GM19328 (cell line): ENCODE results near the gene ADAMTS15.

Experiments
- ATAC-seq: cut with Tn5 transposase; IDR thresholded peaks from one replicate; pipeline ENCODE4 v1.9.1; 2021; ENCODE audit warnings: mild to moderate bottlenecking, moderate library complexity; ENCODE audit not compliant: unreplicated experiment

ADAMTS15 gene

GRCh38 chr11:130457623-130458409, 9.4 kb downstream of the ADAMTS15 start:
- ATAC-seq: no peak

DNA sequence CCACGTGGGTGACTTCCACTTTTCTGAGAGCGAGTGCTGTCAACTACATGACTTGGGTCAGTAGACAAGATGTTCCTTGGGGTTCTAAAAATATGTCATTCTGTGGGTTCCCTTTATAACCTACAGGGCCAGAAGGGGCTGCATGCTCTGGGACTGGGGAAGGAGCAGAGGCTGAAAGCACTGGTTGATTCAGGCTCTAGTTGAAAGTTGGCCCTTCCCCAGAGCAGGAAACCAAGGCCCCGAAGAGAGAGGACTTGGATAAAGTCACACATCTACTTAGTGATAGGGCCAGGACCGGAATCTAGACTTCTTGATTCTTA, 9.9 kb downstream of the ADAMTS15 start:
- no peak for ATAC-seq

GRCh38 chr11:130459521-130459920, 11.1 kb downstream of the ADAMTS15 start:
- ATAC-seq: no peak

GRCh38 chr11:130462101-130462885, 13.8 kb downstream of the ADAMTS15 start:
- ATAC-seq: no peak

DNA sequence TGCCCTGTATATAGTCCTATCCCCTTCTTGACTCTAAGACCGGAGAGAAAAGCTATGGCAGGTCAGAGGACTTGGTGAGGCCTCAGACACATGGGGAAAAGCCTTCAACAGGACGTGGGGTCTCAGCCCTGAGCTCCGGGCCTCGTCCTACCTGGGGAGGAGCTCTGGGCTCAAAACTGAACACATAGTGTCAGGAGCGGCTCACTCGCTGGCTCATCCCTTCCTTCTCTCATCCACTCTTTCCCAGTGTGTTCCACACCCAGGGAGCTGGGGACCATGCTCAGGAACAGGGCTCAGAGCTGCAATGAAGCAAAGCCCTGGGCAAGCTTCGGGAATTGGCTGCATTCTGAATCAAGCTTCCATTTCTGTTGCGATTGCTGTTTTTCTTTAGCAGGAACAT, 14.5 kb downstream of the ADAMTS15 start:
- ATAC-seq: no peak

DNA sequence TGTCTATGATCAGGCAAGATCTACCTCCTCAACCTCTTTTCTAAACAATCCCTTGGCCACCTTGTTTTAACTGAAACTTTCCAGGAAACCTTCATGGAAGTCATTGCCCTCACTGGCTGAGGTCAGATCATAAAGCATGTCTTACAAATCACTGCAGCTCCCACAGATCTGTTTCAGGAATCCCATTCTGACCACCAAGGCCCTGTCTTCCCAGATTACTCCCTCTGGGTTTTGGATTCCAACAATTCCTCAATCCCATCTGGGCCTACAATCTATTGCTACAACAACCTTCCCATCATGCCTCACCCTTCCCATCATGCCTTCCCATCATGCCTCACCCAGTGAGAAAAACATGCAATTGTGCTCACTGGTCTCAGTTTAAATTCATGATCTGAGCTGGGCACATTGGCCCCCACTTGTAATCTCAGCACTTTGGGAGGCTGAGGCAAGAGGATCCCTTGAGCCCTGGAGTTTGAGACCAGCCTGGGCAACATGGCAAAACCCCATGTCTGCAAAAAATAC, 15.9 kb downstream of the ADAMTS15 start:
- no peak for ATAC-seq

GRCh38 chr11:130465263-130465662, 16.8 kb downstream of the ADAMTS15 start:
- no peak for ATAC-seq

- no peak for ATAC-seq
Observed at GRCh38 chr11:130467116-130467900, 18.9 kb downstream of the ADAMTS15 start.

DNA sequence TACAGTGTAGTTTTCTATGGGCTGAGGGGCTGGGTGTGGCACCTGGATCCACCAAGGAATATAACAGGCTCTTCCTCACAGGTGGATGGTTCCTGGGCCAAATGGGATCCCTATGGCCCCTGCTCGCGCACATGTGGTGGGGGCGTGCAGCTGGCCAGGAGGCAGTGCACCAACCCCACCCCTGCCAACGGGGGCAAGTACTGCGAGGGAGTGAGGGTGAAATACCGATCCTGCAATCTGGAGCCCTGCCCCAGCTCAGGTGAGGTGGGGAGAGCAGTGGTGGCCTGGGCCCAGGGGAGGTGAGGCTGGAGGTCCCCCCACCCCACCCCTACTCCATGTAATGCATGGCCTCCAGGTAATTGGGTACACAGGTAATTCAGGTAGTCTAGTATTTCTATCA, 20.7 kb downstream of the ADAMTS15 start:
- ATAC-seq: no peak

DNA sequence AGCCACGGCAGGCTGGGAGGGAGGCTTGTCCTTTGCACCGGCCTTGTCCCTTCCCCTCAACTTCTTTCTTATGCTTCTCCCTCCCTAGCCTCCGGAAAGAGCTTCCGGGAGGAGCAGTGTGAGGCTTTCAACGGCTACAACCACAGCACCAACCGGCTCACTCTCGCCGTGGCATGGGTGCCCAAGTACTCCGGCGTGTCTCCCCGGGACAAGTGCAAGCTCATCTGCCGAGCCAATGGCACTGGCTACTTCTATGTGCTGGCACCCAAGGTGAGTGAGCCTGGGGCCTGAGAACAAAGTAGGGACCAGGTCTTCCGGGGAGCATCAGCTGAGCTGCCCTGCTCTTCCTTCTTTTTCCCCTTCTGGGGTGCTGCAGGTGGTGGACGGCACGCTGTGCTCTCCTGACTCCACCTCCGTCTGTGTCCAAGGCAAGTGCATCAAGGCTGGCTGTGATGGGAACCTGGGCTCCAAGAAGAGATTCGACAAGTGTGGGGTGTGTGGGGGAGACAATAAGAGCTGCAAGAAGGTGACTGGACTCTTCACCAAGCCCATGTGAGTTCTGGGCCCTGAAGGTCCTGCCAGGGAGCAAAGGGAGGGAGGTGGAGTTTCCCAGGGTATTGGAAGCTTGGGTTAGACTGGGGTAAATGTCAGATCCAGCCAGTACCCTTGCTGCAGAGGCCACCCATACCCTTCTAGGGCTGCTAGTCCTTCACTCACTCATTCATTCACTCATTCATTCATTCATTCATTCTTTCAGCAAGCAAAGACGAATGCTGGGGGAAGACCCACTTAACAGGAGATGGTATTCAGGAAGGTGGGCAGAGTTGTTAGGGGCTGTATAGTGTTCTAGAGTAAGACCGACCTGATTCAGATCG, 22.6 kb downstream of the ADAMTS15 start:
- no peak for ATAC-seq

- no peak for ATAC-seq
Observed at GRCh38 chr11:130471731-130472433, 23.4 kb downstream of the ADAMTS15 start.

DNA sequence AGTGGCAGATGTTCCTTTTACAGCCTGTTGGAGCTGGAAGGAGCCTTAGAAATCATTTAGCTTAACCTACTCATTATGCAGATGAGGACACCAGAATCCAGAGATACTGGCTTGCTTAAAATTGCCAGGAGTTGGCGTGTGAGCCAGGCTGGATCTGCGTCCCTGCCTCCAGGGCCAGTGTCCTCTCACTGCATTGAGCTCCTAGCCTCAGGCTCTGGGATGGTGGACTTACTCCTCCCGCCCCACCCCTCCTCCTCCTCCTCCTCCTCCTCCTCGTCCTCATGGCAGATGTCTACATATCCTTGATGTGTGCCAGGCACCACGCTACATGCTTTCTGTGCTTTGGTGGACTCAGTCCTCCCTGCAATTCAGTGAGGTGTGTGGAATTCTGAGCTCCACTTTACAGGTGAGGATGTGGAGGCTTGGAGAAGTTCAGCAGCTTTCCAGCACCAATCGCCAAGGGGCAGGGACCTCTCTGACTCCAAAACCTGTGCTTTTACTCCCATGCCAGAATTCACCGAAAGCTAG, 24.1 kb downstream of the ADAMTS15 start:
- no peak for ATAC-seq

GRCh38 chr11:130473056-130473794, 24.8 kb downstream of the ADAMTS15 start:
- ATAC-seq: no peak

- no peak for ATAC-seq
Observed at GRCh38 chr11:130473795-130474377, 25.4 kb downstream of the ADAMTS15 start.

DNA sequence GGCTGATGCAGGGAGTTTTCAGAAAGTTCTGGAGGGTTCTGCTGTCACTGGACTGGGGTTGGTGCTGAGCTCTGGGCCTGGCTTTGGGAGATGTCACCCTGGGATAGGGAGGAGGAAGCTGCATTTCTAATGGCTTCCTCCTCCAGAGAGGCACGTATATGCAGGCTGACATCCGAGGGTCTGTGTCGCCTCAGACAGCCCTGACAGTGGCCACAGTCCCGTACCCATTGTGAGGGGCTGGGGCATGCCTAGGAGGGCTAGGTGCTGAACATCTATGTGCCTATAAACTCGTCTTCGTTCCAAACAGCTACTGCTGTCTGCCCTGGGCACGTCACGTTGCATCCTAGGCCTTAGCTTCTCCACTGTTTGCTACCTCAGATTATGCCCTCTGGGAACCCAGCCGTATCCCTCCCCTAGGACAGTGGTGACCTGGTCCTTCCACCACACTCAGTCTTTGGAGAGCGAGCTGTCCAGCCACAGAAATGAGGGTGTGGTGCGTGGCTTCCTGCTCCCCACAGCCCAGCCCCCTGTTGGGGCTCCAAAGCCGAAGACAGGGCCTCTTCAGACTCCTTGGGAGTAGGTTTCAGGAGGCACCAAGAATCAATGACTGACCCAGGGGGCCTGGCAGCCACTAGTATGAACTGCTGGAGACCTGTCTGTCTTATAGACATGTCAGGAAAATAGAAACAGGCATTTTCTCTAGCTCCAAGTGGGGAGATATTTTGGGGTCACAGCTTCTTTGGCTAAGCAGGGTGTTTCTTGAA, 26.4 kb downstream of the ADAMTS15 start:
- no peak for ATAC-seq

- no peak for ATAC-seq
Observed at GRCh38 chr11:130475426-130476053, 27.1 kb downstream of the ADAMTS15 start.

DNA sequence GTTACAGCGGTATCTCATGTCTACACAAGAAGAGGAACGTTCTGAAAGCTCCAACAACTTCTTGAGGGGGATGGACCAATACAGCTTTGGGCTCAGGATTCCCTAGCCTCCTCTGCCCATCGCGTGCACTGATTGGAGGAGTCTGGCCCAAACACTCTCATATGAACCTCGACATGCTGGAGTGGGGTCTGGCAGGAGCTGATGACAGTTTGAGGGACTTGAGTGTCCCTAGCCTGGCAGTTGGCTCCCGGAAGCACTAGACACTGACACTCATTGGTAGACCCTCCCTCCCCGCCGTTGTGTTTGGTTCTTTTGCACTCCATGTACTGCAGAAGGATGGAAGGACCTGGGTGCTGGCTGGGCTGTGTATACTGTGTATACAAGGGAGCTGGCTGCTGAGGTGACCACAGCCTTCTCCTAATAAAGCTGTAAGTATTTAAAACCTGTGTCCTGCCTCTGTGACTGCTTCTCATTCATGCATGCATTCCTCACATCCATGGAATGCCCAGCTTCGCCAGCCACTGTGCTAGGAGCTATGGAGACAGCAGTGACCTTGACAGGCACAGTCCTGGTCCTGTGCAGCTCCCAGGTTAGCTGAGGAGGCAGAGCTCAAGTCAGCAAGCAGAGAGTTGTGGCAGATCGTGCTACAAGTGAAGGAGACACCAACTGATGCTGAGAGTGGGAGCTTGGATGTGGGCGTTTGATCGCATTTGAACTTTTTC, 27.9 kb downstream of the ADAMTS15 start:
- ATAC-seq: no peak
